Endothelial cell of umbilical vein (primary cell): Measurements from ENCODE around the gene HNRNPLL. TPM values are rescaled to one million over a fixed set of nuclear protein-coding genes. Genes with fewer than 3 reads are reported as not detected.

Source experiments
- BruUV-seq: library from RNA; stranded (reverse); fragments of 400-500 nt; replicated peaks from 2 replicates; lab custom pipeline; 2021; lab: Mats Ljungman, UMichigan
- CTCF ChIA-PET: fragments of 300-600, 350-600 bp; sonication (Branson Sonifier 250); formaldehyde crosslinking; loops from one replicate; lab custom pipeline; 2021; ENCODE audit warnings: antibody characterized with exemption, inconsistent platforms; lab: Charles Lee
- POLR2A ChIA-PET: fragments of 300-600, 350-600 bp; sonication (Branson Sonifier 250); formaldehyde crosslinking; loops from one replicate; lab custom pipeline; 2021; ENCODE audit warnings: antibody characterized with exemption, inconsistent platforms; lab: Charles Lee
- DNase-seq: peaks from one replicate; pipeline ENCODE4 v3.0.0-alpha.2; 2011; ENCODE audit warnings: low read depth, low spot score
- FAIRE-seq: peaks from 2 replicates; lab custom pipeline; 2011; peaks lifted over from hg19 to GRCh38; lab: Jason Lieb, UNC
- H2AFZ ChIP-seq: 2 replicates; pipeline ENCODE4 v1.6.0; 2012; ENCODE audit warnings: low read depth, low read length, control low read depth, inconsistent platforms
- H3K27ac ChIP-seq: 2 replicates; pipeline ENCODE4 v1.5.1; 2011; ENCODE audit warnings: low read depth, mild to moderate bottlenecking, control low read depth, low read length, moderate library complexity; ENCODE audit not compliant: insufficient read depth
- H3K27me3 ChIP-seq, 2 experiments: 2 replicates each; pipeline versions ENCODE4 v1.6.0 to v1.6.1; 2011; ENCODE audit warnings: low read length in 2 of 2, mixed read lengths in 1 of 2; ENCODE audit not compliant: control insufficient read depth in 2 of 2, insufficient read depth in 2 of 2
- H3K36me3 ChIP-seq, 2 experiments: 2 replicates in 1 of 2; 3 replicates in 1 of 2; pipeline ENCODE4 v1.5.1; 2011; ENCODE audit warnings: low read length in 2 of 2, mild to moderate bottlenecking in 1 of 2, moderate library complexity in 1 of 2; ENCODE audit not compliant: control insufficient read depth in 2 of 2, insufficient read depth in 2 of 2; ENCODE audit errors: extremely low read depth in 1 of 2
- H3K4me1 ChIP-seq: 3 replicates; pipeline ENCODE4 v1.5.1; 2011; ENCODE audit warnings: mild to moderate bottlenecking, low read length; ENCODE audit not compliant: control insufficient read depth, insufficient read depth; ENCODE audit errors: extremely low read depth
- H3K4me2 ChIP-seq: 2 replicates; pipeline ENCODE4 v1.6.1; 2011; ENCODE audit warnings: low read length, control low read depth, mixed read lengths; ENCODE audit not compliant: insufficient read depth
- H3K4me3 ChIP-seq, 3 experiments: fragments of 200-600 bp in 1 of 3; sonication (generic), shearing (Covaris generic) in 1 of 3; replicated peaks in 1 of 3; 2 replicates each; pipeline ENCODE4 v1.5.1; 2011 to 2016; ENCODE audit warnings: control low read depth in 3 of 3, low read length in 3 of 3, mild to moderate bottlenecking in 2 of 3, inconsistent platforms in 1 of 3, low read depth in 1 of 3, moderate library complexity in 1 of 3; ENCODE audit not compliant: insufficient read depth in 1 of 3
- H3K79me2 ChIP-seq: 2 replicates; pipeline ENCODE4 v1.6.0; 2012; ENCODE audit warnings: low read length, inconsistent platforms; ENCODE audit not compliant: control insufficient read depth, insufficient read depth
- H3K9ac ChIP-seq: replicated peaks from 2 replicates; pipeline ENCODE3; 2011; ENCODE audit warnings: low read length, control low read depth; ENCODE audit not compliant: insufficient read depth; ENCODE audit errors: extremely low read depth
- H3K9me1 ChIP-seq: replicated peaks from 3 replicates; pipeline ENCODE4 v1.6.0; 2011; ENCODE audit warnings: mild to moderate bottlenecking, low read length; ENCODE audit not compliant: control insufficient read depth, insufficient read depth; ENCODE audit errors: extremely low read depth
- H3K9me3 ChIP-seq: replicated peaks from 2 replicates; pipeline ENCODE4 v1.5.1; 2012; ENCODE audit warnings: low read length, inconsistent platforms; ENCODE audit not compliant: control insufficient read depth, insufficient read depth
- H4K20me1 ChIP-seq: replicated peaks from 2 replicates; pipeline ENCODE3; 2011; ENCODE audit warnings: mild to moderate bottlenecking, low read length; ENCODE audit not compliant: control insufficient read depth, insufficient read depth; ENCODE audit errors: extremely low read depth
- EZH2 ChIP-seq: IDR thresholded peaks from 2 replicates; pipeline ENCODE4 v1.6.1; 2012; ENCODE audit warnings: borderline replicate concordance, low read depth, mild to moderate bottlenecking, moderate library complexity, low read length, inconsistent platforms; ENCODE audit not compliant: severe bottlenecking
- FOS ChIP-seq: IDR thresholded peaks from 2 replicates; pipeline ENCODE4 v1.6.1; 2011; ENCODE audit warnings: mild to moderate bottlenecking, low read length, moderate library complexity, borderline replicate concordance; ENCODE audit not compliant: insufficient read depth
- GATA2 ChIP-seq: IDR thresholded peaks from 2 replicates; pipeline ENCODE4 v1.7.0; 2011; ENCODE audit warnings: low read depth, mild to moderate bottlenecking, moderate library complexity, mixed read lengths, low read length; ENCODE audit not compliant: insufficient read length, insufficient read depth
- JUN ChIP-seq: IDR thresholded peaks from 2 replicates; pipeline ENCODE4 v1.6.1; 2011; ENCODE audit warnings: borderline replicate concordance, low read depth; ENCODE audit not compliant: insufficient read length, insufficient read depth
- MYC ChIP-seq: IDR thresholded peaks from one replicate; pipeline ENCODE4 v1.6.1; 2011; ENCODE audit warnings: mild to moderate bottlenecking, low read depth, low read length
- POLR2A ChIP-seq: IDR thresholded peaks from 2 replicates; pipeline ENCODE4 v1.6.1; 2012; ENCODE audit warnings: low read depth, mild to moderate bottlenecking, control low read depth, low read length
- POLR2AphosphoS5 ChIP-seq: IDR thresholded peaks from 2 replicates; pipeline ENCODE4 v1.6.1; 2012; ENCODE audit warnings: low read depth, mild to moderate bottlenecking, control low read depth, low read length, moderate library complexity; ENCODE audit not compliant: insufficient read depth
- dilution Hi-C: fragments of 300-500 bp; cut with MboI; formaldehyde crosslinking; loops from one replicate; pipeline ENCODE4 v1.15.0; 2019; ENCODE audit warnings: low sequenced_read_pairs; ENCODE audit not compliant: extremely low pct_ligation_motif_present
- intact Hi-C: fragments of 100-400 bp; cut with micrococcal nuclease; formaldehyde crosslinking; loops from one replicate; pipeline ENCODE4 v1.10.0; 2022
- polyA plus RNA-seq, 4 experiments: library from polyadenylated mRNA; depleted of rRNA in 3 of 4; stranded (reverse) in 3 of 4; unstranded in 1 of 4; fragments of >200 nt; gene quantifications; 2 replicates each; pipeline versions ENCODE4 v1.2.1 to v1.2.3, GENCODE V29; 2011 to 2012; ENCODE audit warnings: missing spikeins in 1 of 4
- total RNA-seq: library from RNA; stranded (reverse); gene quantifications from 2 replicates; pipeline ENCODE4 v1.2.3, GENCODE V29; 2021
- TF ChIP-seq, protein P1 (sequence below): IDR thresholded peaks from 2 replicates; pipeline ENCODE4 v1.6.1; 2011; ENCODE audit not compliant: insufficient read depth, insufficient read length
- TF ChIP-seq, protein P2 (sequence below), 2 donors: IDR thresholded peaks; 1 replicate in 1 of 2; 2 replicates in 1 of 2; pipeline ENCODE4 v1.5.1; 2011; ENCODE audit warnings: low read length in 2 of 2, mild to moderate bottlenecking in 2 of 2, moderate library complexity in 2 of 2, control low read depth in 1 of 2, inconsistent platforms in 1 of 2, low read depth in 1 of 2; ENCODE audit not compliant: insufficient read depth in 1 of 2; ENCODE audit errors: extremely low read depth in 1 of 2

The HNRNPLL gene
- total and polyA plus RNA-seq, 2 donors (not counting 3 experiments of a cell fraction or from before 2014, with no cell fraction given): 19.8 to 56.2 TPM

DNA sequence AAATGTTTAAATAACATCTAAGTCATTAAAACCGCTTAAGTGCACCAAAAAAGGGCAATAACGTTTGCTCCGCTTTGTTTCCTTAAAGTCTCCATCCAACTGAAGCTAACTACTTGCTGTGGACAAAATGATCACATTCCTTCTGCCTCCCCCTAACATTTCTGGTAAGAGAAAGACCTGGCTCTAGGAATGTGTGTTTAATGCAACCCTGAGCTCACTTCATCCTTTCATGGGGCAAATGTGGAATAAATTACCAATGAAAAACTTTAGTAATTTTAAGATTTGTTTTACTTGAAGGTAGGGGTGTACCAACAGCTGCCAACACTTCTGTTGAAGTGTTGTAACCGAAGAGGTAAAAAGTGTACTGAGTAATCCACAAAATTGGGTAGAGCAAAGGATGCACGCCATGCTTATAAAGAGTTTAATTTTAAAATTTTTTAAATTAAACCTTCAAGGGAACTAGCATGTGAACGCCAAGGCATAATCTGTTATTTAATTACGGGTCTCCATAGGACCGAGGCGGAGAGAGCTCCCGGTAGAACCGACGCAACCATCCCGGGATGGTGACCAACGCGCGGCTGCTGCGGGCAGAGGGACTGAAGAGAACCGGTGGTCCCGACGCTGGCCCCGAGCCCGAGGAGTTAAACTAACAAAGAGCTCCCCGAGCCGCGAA lies 1.1 kb downstream of the HNRNPLL start:
- dilution Hi-C loops: no loop called here
- FAIRE-seq: peak; percentile 33
- POLR2A ChIA-PET: interaction anchor here (0.6 to 6.4 kb wide), 5 partner anchors 20 to 218 kb away, joined by 3 to 64 read pairs (median 3); partner anchors contain the start of genes GALM and SRSF7

More for the DNA sequence above, 1.1 kb downstream of the HNRNPLL start:
- H3K9ac ChIP-seq: peak overlapping the region; percentile 81
- BruUV-seq: TSS peak; percentile 35
- intact Hi-C loops: loop anchor here (2.0 kb wide), 5 partner anchors 21 to 225 kb away; partner anchors contain the start of genes ATL2 and SRSF7
- DNase-seq: peak; percentile 60
- H3K4me1 ChIP-seq: peaks cover 23% of the 10 kb centered on the region
- H3K27ac ChIP-seq: peak overlapping the region; percentile 62
- H4K20me1 ChIP-seq: peaks cover 18% of the 10 kb centered on the region
- peak overlapping the region; percentile 95 for H3K4me2 ChIP-seq
- no peaks in the 10 kb centered on the region for H3K9me3 ChIP-seq
- no peaks in the 10 kb centered on the region for H3K27me3 ChIP-seq
- H3K36me3 ChIP-seq: no peaks in the 10 kb centered on the region
- H3K4me3 ChIP-seq: peak overlapping the region; percentile 95 to 99 (median 98)
- CTCF ChIA-PET: interaction anchor here (0.8 to 5.9 kb wide), 13 partner anchors 10 to 285 kb away, joined by 3 to 69 read pairs (median 6); partner anchors contain the start of gene GALM
- peak overlapping the region; percentile 73 for H2AFZ ChIP-seq
- TF ChIP-seq FOS: no peak
- TF ChIP-seq POLR2A: no peak
- TF ChIP-seq MYC: no peak
- no peak for TF ChIP-seq GATA2
- no peak for TF ChIP-seq JUN
- TF ChIP-seq, protein P1, sequence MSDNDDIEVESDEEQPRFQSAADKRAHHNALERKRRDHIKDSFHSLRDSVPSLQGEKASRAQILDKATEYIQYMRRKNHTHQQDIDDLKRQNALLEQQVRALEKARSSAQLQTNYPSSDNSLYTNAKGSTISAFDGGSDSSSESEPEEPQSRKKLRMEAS: no peak
- TF ChIP-seq EZH2: no peak
- TF ChIP-seq, protein P2, sequence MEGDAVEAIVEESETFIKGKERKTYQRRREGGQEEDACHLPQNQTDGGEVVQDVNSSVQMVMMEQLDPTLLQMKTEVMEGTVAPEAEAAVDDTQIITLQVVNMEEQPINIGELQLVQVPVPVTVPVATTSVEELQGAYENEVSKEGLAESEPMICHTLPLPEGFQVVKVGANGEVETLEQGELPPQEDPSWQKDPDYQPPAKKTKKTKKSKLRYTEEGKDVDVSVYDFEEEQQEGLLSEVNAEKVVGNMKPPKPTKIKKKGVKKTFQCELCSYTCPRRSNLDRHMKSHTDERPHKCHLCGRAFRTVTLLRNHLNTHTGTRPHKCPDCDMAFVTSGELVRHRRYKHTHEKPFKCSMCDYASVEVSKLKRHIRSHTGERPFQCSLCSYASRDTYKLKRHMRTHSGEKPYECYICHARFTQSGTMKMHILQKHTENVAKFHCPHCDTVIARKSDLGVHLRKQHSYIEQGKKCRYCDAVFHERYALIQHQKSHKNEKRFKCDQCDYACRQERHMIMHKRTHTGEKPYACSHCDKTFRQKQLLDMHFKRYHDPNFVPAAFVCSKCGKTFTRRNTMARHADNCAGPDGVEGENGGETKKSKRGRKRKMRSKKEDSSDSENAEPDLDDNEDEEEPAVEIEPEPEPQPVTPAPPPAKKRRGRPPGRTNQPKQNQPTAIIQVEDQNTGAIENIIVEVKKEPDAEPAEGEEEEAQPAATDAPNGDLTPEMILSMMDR (IDR thresholded peaks at IDR 0.05; ENCODE audit: extremely low read depth in 1 of 2, insufficient read depth in 1 of 2, low read depth in 1 of 2, low read length in 2 of 2): no peak
- TF ChIP-seq POLR2AphosphoS5: no peak
- H3K9me1 ChIP-seq: peaks cover 2% of the 10 kb centered on the region
- H3K79me2 ChIP-seq: peaks cover 58% of the 10 kb centered on the region
